ENCODE data around the gene UNC13A. TPM values are rescaled to one million over a fixed set of nuclear protein-coding genes. Genes with fewer than 3 reads are reported as not detected.
A peak's percentile ranks its signal among the peaks of the same experiment; 100 is the strongest.

Gene UNC13A
- total and polyA plus RNA-seq, 2 of the 8 experiments (the other 6 are each of a cell fraction or from before 2014, with no cell fraction given) = 13.1 to 47.6 TPM

GRCh38 chr19:17605761-17606589 is 82.2 kb downstream of the UNC13A start:
- H2AFZ ChIP-seq (ENCODE audit: low read length) = no peak overlapping the region
- TF ChIP-seq ASH2L (IDR thresholded peaks at IDR 0.05; ENCODE audit: low read length) (peak; percentile 84), CHD2 (IDR thresholded peaks at IDR 0.05; ENCODE audit: low read length) (peak; percentile 61; the same call in 1 of the 2 replicates), TAF1 (IDR thresholded peaks at IDR 0.05; ENCODE audit: low read depth, low read length) (peak; percentile 50; the same call in 1 of the 2 replicates), TAF7 (optimal IDR thresholded peaks at IDR 0.05; ENCODE audit: borderline replicate concordance, low read depth, low read length) (no peak), EP300 (IDR thresholded peaks at IDR 0.05; ENCODE audit: borderline replicate concordance in 1 of 2, low read depth in 2 of 2, low read length in 2 of 2) (no peak), ZNF274 (IDR thresholded peaks at IDR 0.05; ENCODE audit: borderline replicate concordance, extremely low read depth, low read length) (no peak), SP1 (IDR thresholded peaks at IDR 0.05; ENCODE audit: low read depth, low read length) (peak; percentile 73; the same call in 1 of the 2 replicates), CHD1 (IDR thresholded peaks at IDR 0.05; ENCODE audit: low read depth, low read length) (no peak)
- TF ChIP-seq, protein P1, sequence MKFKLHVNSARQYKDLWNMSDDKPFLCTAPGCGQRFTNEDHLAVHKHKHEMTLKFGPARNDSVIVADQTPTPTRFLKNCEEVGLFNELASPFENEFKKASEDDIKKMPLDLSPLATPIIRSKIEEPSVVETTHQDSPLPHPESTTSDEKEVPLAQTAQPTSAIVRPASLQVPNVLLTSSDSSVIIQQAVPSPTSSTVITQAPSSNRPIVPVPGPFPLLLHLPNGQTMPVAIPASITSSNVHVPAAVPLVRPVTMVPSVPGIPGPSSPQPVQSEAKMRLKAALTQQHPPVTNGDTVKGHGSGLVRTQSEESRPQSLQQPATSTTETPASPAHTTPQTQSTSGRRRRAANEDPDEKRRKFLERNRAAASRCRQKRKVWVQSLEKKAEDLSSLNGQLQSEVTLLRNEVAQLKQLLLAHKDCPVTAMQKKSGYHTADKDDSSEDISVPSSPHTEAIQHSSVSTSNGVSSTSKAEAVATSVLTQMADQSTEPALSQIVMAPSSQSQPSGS (IDR thresholded peaks at IDR 0.05; ENCODE audit: low read length) = peak; percentile 68; the same call in 1 of the 2 replicates

More at GRCh38 chr19:17605761-17606589, 82.2 kb downstream of the UNC13A start:
- Histone ChIP-seq H3K4ac (replicated peaks; ENCODE audit: insufficient read length, low read depth, low read length) (peak overlapping the region; percentile 97), H2BK15ac (ENCODE audit: low read length) (peak overlapping the region; percentile 92), H3K14ac (ENCODE audit: insufficient read length) (no peak overlapping the region), H4K8ac (ENCODE audit: extremely low read depth, insufficient read depth, low read length) (peak overlapping the region; percentile 94), H3K23ac (ENCODE audit: insufficient read length) (no peak overlapping the region), H2BK5ac (ENCODE audit: low read depth, low read length) (peak overlapping the region; percentile 85; the same call in 1 of the 2 replicates), H3K9me3 (ENCODE audit: insufficient read depth in 2 of 2, low read depth in 1 of 2, low read length in 1 of 2) (no peaks in the 10 kb centered on the region), H3K79me2 (ENCODE audit: control insufficient read depth in 1 of 2, insufficient read depth in 2 of 2, low read length in 2 of 2) (no peaks in the 10 kb centered on the region), H2BK120ac (replicated peaks; ENCODE audit: low read depth, low read length) (no peak overlapping the region), H2BK20ac (ENCODE audit: low read length) (no peak overlapping the region), H2BK12ac (ENCODE audit: low read depth, low read length) (no peak overlapping the region), H3K4me2 (ENCODE audit: insufficient read depth in 1 of 2, low read depth in 2 of 2, low read length in 2 of 2) (peak overlapping the region; percentile 27 to 75), H3K4me3 (ENCODE audit: extremely low read depth in 1 of 4, insufficient read depth in 2 of 4, low read depth in 3 of 4, low read length in 4 of 4) (peak overlapping the region; percentile 8 to 58 (median 46)), H4K20me1 (replicated peaks in 1 of 2; ENCODE audit: control insufficient read depth in 1 of 2, insufficient read depth in 2 of 2, low read length in 2 of 2) (peaks cover 0 to 6% of the 10 kb centered on the region in 2 experiments), H3K18ac (ENCODE audit: extremely low read depth, low read length) (peak overlapping the region; percentile 97), H2AK5ac (ENCODE audit: low read depth, low read length) (no peak overlapping the region), H4K91ac (replicated peaks; ENCODE audit: insufficient read length, low read length) (peak overlapping the region; percentile 98), H3K27me3 (replicated peaks in 1 of 4; ENCODE audit: control insufficient read depth in 3 of 4, extremely low read depth in 1 of 4, insufficient read depth in 3 of 4, low read length in 3 of 4) (no peaks in the 10 kb centered on the region; a peak in 1 of 7 replicates), H3K4me1 (replicated peaks in 1 of 4; ENCODE audit: control insufficient read depth in 3 of 4, insufficient read depth in 4 of 4, low read length in 3 of 4) (peaks cover 0 to 18% (median 9%) of the 10 kb centered on the region in 4 experiments; a peak in 5 of 7 replicates), H4K5ac (ENCODE audit: insufficient read length, low read depth, low read length) (peak overlapping the region; percentile 96), H3K23me2 (ENCODE audit: low read depth, low read length) (peaks cover 5% of the 10 kb centered on the region; the same call in 1 of the 2 replicates), H3K27ac (ENCODE audit: low read depth, low read length) (peak overlapping the region; percentile 93), H3K36me3 (ENCODE audit: control insufficient read depth in 2 of 4, insufficient read depth in 4 of 4, low read length in 3 of 4) (no peaks in the 10 kb centered on the region), H3K56ac (replicated peaks; ENCODE audit: insufficient read length, low read depth, low read length) (peak overlapping the region; percentile 73), H3K79me1 (ENCODE audit: low read depth, low read length) (no peaks in the 10 kb centered on the region), H3K9ac (replicated peaks in 1 of 4; ENCODE audit: extremely low read depth in 1 of 4, low read depth in 3 of 4, low read length in 3 of 4) (peak overlapping the region in 2 of 4 experiments; percentile 65 to 74; a peak in 4 of 7 replicates)
- DNase-seq (ENCODE audit: low read depth in 1 of 2, low spot score in 2 of 2) (peak; percentile 97 to 98), FAIRE-seq (peak; percentile 28)
- CTCF ChIA-PET (ENCODE audit: partially characterized antibody) = interaction anchor here (0.6 to 5.7 kb wide), 27 partner anchors 11 to 356 kb away, joined by 3 to 34 read pairs (median 4); no protein-coding TSS in a partner anchor
- POLR2A ChIA-PET (ENCODE audit: partially characterized antibody) = interaction anchor here (0.6 to 1.7 kb wide), 17 partner anchors 8 to 190 kb away, joined by 3 to 7 read pairs (median 3); partner anchors contain the start of genes PGLS, SLC27A1 and UNC13A
- WGBS, 2 experiments (ENCODE audit: extremely low coverage in 1 of 2, insufficient coverage in 1 of 2, insufficient read length in 1 of 2, insufficient replicate concordance in 2 of 2, low coverage in 1 of 2, low lambda C conversion rate in 2 of 2, missing lambda C conversion rate in 1 of 2) = 2% methylated on average over 52 of the region's 85 CpGs; no CpG with 5 or more reads in 1 of the 2 experiments
